ENCODE results near the gene SCTR. TPM values are rescaled to one million over a fixed set of nuclear protein-coding genes. Genes with fewer than 3 reads are reported as not detected.

The SCTR gene
- total and polyA plus RNA-seq, 2 of the 8 experiments (the other 6 are each of a cell fraction or from before 2014, with no cell fraction given), result 0.15 TPM; not detected in 1

- TF ChIP-seq CHD7 (IDR thresholded peaks at IDR 0.05; ENCODE audit: insufficient replicate concordance, low read length) (no peak), TAF1 (IDR thresholded peaks at IDR 0.05; ENCODE audit: low read depth, low read length) (no peak), EGR1 (IDR thresholded peaks at IDR 0.05; ENCODE audit: borderline replicate concordance, low read depth, low read length) (no peak), SP2 (IDR thresholded peaks at IDR 0.05; ENCODE audit: low read length) (no peak), HDAC6 (IDR thresholded peaks at IDR 0.05; ENCODE audit: low read depth, low read length) (no peak), RFX5 (IDR thresholded peaks at IDR 0.05; ENCODE audit: borderline replicate concordance, low read depth, low read length) (no peak), POU5F1 (IDR thresholded peaks at IDR 0.05; ENCODE audit: low read depth, low read length) (no peak), BCL11A (IDR thresholded peaks at IDR 0.05; ENCODE audit: low read depth in 2 of 2, low read length in 2 of 2) (no peak), BRCA1 (IDR thresholded peaks at IDR 0.05; ENCODE audit: low read depth, low read length) (no peak)
- TF ChIP-seq, protein P1, sequence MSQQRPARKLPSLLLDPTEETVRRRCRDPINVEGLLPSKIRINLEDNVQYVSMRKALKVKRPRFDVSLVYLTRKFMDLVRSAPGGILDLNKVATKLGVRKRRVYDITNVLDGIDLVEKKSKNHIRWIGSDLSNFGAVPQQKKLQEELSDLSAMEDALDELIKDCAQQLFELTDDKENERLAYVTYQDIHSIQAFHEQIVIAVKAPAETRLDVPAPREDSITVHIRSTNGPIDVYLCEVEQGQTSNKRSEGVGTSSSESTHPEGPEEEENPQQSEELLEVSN (IDR thresholded peaks at IDR 0.05), result no peak
Measured at GRCh38 chr2:119536211-119536610, 11.9 kb upstream of the SCTR start (continued).

Measured in H1 (cell line).